Sciatic nerve (tissue), 2 donors: ENCODE measurements around the gene LRRC3C. TPM values are rescaled to one million over a fixed set of nuclear protein-coding genes. Genes with fewer than 3 reads are reported as not detected.
A peak's percentile ranks its signal among the peaks of the same experiment; 100 is the strongest.
"Not testable (repeated sequence)": the region's sequence is repeated elsewhere in the genome, so short reads cannot be mapped to it uniquely, and the experiment has no call there.

ENCODE experiments used
- ATAC-seq: fragments of 200-7000 bp; cut with Tn5 transposase; one replicate; pipeline ENCODE4 v1.9.1; 2020; ENCODE audit warnings: mild to moderate bottlenecking, moderate library complexity
- DNase-seq: peaks from one replicate; pipeline ENCODE4 v3.0.0-alpha.2; 2020; ENCODE audit warnings: low spot score
- intact Hi-C: fragments of 100-400 bp; cut with DNase I; formaldehyde crosslinking; loops from one replicate; pipeline ENCODE4 v1.14.2; 2022
- total RNA-seq: library from RNA; stranded (reverse); fragmentation: NEBNext Ultra II Directional; extraction: Animal tissue kit (Norgen Biotek cat#: 25700); gene quantifications from one replicate; pipeline ENCODE4 v1.2.1, GENCODE V29; 2021
- donor health status: DM: no; HTN: no; CAD: no.
- donor health status: DM: no; HTN: no; CAD: no.

LRRC3C gene, protein sequence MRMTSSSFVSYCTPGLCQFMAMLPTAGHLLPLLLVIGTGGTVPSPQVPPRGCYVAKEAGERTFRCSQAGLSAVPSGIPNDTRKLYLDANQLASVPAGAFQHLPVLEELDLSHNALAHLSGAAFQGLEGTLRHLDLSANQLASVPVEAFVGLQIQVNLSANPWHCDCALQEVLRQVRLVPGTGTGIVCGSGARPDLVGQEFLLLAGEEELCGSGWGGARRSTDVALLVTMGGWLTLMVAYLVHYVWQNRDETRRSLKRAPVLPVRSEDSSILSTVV
- not detected for total RNA-seq

DNA sequence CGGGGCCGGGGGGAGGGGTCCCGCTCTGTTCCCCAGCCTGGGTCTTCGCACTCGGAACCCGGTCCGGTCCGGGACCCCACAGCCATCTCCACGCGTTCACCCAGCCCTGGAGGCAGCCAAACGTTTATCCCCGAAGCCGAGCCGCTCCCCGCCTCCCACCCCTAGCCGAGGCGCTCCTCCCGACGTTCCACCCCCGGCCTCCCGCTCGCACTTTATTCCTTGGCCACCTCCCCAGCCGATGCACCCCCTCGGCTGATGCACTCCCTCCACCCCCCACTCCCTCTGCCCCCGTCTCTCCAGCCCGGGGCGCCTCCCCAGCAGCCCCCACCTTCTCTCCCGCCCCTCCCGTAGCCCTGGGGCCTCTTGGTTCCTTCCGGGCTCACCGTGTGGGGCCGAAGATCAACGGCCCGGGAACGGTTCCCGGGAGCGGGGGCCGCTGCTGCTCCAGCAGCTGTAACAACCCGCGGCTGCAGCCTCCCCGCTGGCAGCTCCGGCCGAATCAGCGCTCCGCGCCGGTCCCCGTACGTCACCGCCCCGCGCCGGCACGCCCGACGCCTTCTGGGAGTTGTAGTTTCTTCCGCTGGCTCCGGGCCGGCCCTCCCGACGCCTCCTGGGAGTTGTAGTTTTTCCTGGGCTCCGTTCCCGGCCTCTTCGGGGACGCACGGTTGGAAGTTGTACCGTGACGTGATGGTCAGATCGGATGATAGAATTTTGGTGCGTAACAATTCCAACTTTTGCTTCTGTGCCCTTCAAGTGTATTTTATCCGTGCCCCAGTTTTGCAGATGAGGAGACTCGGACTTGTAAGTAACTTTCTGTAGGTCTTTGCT, at the start of gene LRRC3C, which contains the start of gene ORMDL3:
LRRC3C (plus strand) TSS at position 632 of the 828 bp plus-strand sequence. CDS start 13,792 bp downstream, outside the sequence.
ORMDL3 (minus strand) TSS at position 501 of the 828 bp plus-strand sequence. CDS start 3,398 bp downstream, outside the sequence.
- DNase-seq = peak; percentile 97
- intact Hi-C loops = no loop called here
- peak; percentile 97 for ATAC-seq

DNA sequence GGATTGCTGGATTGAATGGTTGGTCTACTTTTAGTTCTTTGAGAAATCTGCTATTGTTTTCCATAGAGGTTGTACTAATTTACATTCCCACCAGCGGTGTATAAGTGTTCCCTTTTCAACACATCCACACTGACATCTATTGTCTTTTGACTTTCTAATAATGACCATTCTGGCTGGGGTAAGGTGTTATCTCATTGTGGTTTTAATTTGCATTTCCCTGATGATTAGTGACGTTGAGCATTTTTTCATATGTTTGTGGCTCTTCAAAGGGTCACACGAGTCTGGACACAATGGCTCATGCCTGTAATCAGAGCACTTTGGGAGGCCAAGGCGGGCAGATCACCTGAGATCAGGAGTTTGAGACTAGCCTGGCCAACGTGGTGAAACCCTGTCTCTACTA, 41.4 kb upstream of the LRRC3C start:
- intact Hi-C loops, ATAC-seq, DNase-seq: not testable (repeated sequence)

DNA sequence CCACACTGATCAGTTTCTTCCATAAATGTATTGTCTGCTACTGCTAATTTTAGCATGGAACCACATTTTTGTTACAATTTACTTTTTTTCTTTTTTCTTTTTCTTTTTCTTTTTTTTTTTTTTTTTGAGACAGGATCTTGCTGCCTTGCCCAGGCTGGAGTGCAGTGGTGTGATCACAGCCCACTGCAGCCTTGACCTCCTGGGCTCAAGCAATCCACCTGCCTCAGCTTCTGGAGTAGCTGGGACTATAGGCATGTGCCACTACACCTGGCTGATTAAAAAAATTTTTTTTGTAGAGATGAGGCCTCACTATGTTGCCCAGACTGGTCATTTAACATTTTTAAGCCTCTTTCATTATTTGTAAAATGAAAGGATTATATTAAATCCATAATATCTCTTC, 40.5 kb upstream of the LRRC3C start:
- intact Hi-C loops = no loop called here
- DNase-seq = no peak
- no peak for ATAC-seq

DNA sequence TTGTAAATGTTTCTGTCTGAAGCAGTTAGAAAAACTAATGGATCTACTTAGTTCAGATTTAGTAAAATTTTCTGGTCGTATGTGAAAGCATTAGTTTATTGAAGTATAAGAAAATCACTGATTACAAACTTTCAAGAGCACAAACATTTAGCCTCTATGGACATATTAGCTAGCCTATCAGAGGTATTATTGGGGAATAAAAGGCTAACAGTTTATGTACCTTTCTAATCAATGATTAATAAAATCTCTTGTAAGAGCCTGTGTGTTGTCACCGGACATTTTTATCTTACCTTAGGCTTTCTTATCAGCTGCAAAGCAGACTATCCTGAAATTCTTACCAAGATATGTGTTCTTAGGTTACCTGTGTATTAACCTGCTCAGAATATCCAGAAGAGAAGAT, 38.3 kb upstream of the LRRC3C start:
- ATAC-seq (no peak), DNase-seq (no peak)
- intact Hi-C loops = no loop called here

DNA sequence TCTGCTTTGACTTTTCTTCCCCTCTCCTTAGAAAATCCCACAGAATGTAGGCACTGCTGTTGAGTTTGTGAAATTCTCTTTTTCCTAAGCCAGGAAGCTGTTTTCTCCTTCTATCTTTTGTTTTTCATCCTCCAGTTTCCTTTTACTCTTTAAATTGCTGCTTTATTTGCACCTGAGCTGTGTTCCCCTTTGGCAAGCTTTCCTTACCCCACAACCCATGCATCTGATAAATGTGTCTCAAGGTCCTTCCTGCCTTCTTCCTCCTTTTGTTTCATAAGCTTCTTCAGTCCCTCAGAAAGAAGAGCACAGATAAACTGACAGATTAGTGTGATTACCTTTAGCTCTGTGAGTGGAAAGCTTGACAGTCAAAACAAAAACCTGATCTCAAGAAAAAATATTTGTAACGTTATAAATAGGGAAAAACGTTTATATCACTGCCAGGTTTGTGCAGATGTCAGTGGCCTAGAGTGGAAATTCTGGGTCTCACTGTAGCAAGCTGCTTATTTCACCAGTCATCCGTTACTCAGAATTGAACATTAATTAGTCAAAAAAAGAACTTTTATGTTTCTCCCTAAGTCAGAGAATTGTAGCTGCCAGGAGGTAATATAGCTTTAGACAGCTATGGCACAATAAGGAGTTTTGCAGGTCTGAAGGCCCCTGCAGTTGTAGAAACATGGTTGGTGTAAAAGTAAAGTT, 32.7 kb upstream of the LRRC3C start:
- no peak for DNase-seq
- intact Hi-C loops = no loop called here
- no peak for ATAC-seq

DNA sequence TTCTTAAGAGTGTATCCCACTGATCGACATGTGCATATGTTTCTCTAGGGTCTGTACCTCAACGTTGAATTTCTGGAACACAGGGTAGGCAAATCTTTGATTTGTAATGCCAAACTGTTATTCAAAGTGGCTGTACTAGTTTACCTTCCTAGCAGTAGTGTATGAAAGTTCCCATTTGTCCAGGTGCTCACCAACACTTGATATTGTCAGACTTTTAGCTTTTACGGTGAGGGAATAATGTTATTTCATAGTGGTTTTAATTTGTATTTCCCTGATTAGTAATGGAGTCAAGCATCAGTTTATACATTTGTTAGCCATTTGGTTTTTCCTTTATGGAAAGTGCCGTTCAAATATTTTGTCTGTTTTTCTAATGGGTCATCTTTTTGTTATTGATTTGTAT, 29.4 kb upstream of the LRRC3C start:
- intact Hi-C loops = no loop called here
- no peak for ATAC-seq
- DNase-seq = no peak

DNA sequence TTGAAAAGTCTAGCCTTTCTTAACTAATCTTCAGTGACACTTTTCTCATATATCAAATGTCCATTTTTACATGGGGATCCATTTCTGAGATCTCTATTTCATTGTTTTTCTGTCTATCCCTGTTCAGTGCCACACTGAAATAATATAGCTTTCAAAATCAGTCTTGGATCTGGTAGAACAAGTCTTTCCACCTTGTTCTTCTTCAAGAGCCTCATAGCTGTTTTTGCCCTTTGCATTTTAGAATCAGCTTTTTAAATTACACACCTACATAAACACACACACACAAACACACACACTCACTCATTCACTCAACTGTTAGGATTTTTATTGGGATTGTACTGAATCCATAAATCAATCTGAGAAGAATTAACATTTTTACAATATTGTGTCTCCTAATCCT, 28.3 kb upstream of the LRRC3C start:
- ATAC-seq (no peak), DNase-seq (no peak)
- intact Hi-C loops = no loop called here

DNA sequence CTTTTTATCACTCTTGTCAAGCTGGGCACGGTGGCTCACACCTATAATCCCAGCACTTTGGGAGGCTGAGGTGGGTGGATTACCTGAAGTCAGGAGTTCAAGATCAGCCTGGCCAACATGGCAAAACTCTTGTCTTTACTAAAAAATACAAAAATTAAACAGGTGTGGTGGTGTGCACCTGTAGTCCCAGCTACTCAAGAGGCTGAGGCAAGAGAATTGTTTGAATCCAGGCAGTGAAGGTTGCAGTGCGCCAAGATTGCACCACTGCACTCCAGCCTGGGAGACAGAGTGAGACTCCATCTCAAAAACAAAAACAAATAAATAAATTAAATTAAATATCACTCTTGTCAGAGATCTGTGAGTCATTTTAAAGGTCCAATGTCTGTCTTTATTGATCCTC, 25.5 kb upstream of the LRRC3C start:
- intact Hi-C loops, DNase-seq, ATAC-seq: not testable (repeated sequence)

DNA sequence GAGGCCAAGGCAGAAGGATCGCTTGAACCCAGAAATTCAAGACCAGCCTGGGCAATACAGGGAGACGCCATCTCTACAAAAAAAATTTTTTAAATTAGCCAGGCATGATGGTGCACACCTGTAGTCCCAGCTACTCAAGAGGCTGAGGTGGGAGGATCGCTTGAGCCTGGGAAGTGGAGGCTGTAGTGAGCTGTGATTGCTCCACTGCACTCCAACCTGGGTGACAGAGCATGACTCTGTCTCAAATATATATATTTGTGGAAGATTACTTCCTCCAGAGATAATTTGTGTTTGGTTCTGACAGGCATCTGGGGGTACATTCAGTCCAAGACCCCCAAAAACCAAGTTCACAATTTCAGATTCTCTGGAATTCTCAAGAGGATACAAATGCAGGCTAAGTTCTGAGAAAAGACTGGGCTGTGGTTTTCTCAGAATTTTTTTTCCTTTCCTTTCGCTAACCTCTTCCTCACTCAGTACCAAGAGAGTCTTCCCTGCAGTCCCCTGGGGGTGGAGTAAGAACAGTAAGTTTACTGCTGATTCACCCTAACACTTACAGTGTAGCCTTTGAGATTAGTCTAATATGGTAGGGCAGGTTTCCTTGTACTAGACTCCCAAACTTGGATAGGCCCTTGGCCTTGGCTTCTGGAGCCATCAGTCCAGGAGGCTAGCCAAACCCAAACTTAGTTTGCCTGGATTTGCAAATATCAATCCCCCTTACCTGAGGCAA, 24.2 kb upstream of the LRRC3C start:
- intact Hi-C loops = no loop called here
- ATAC-seq (peak; percentile 58), DNase-seq (peak; percentile 19)

DNA sequence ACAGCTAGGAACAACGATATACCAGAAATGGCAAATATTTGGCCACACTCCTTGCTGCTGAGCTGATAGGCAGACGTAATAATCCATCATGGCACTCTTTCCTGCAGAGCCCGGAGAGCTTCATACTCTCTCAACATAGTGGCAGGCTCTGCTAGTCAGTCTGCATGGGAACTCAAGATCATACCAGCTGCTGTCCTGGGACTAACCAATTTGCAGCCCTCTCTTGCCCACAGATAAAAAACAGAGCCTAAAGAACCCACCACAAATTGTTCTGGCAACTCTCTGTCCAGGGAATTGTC, 22.6 kb upstream of the LRRC3C start:
- intact Hi-C loops = no loop called here
- no peak for DNase-seq
- ATAC-seq = no peak

DNA sequence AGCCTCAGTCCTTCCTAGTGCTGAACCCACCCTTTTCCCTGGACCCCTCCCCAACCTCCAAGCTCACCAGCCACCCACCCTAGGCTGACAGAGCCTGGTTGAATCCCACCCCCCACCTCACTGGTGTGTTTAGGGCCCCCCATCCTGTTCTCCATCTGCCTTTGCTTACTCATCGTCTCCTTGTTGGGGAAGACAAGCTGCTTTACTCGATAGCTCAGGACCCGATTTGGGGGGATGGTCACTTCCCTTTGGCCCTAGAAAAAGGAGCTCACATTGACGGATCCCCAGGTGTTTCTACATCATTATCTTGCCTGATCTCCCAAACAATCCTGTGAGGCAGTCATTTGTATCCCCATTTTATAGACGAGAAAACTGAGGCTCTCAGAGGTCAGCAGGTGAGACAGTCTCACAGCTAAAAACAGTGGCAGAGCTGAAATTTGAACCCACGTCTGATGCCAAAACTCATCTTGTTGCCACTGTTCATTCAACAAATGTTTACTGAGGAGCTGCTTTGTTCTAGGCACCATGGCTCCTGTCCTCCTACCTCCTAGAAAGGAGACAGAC, 18.7 kb upstream of the LRRC3C start:
- ATAC-seq (no peak), DNase-seq (no peak)
- intact Hi-C loops = no loop called here

DNA sequence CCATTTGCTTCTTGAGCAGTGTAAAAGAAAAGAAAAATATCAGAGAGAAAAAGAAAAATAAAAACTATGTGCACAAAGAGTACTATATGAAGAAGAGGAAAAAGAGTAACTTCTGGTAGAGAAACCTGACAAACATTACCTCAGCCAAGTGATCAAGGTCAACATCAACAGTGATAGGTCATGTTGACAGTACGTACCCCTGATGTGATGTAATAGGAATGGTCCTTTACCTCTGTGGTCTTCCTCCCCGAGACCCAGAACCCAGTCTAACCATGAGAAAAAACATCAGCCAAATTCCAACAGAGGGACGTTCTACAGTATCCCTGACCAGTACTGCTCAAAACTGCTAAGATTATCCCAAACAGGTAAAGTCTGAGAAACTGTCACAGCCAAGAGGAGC, 13.5 kb upstream of the LRRC3C start:
- DNase-seq (no peak), ATAC-seq (no peak)
- intact Hi-C loops = no loop called here

DNA sequence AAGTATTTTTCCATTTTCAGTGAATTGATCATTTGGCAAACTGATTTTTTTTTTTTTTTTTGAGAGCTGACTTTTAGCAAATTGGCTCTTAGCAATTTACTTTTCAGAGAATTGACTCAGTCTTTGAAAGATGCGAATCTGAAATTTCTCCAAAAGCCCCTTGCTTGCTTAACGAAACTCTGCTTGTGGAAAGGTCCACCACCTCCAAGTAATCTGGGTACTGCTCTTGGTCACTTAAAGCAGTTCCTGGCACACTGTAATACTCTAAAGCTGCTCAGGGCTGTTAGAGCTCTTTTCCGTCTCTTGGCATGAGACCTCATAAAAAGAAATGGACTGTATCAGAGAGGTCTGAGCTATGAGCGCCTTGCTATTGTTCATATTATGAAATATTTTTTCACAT, 12.0 kb upstream of the LRRC3C start:
- no peak for ATAC-seq
- intact Hi-C loops = no loop called here
- DNase-seq = no peak

DNA sequence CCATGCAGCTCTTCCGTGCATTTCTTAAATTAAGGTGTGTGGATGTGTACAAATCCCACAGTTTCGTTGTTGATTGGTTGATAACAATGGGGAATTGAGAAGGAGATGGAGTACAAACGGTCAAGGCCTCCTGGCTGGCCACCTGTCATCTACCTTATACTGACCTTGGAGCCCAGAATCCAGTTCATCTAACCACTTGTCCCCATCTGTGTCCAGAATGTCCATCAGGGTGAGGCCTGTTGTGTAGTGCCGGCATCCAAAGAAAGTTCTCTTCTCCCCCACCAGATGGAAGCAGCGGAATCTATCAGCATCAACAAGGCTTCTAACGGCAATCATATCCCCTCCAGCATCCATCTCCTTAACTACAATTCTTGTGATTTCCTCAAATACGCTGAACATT, 10.6 kb upstream of the LRRC3C start:
- DNase-seq (no peak), ATAC-seq (no peak)
- intact Hi-C loops = no loop called here

DNA sequence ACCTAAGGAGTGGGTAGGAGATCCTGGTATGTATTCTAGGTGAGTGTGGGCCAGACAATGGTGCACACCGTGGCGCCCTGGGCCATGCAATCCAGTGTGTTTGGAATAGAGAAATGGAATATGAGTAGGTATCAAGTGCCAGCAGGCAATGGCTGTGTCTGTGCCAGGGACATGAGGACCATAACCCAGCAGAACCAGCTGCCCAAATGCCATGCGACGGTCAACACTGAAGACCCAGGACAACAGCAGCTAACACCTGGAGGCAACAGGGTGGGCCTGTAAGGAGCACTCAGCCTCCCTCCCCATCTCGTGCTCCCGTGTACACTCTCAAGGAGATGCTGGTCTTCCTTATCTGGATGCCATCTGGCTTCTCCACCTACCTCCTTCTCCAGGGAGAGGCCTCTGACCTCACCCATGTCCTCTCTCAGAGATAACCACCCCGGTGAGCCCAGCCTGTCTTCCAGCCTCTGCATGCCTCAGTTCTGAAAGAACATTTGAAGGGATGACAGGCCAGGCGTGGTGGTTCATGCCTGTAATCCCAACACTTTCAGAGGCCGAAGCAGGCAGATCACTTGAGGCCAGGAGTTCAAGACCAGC, 8.3 kb upstream of the LRRC3C start:
- ATAC-seq (no peak), DNase-seq (no peak)
- intact Hi-C loops = no loop called here

DNA sequence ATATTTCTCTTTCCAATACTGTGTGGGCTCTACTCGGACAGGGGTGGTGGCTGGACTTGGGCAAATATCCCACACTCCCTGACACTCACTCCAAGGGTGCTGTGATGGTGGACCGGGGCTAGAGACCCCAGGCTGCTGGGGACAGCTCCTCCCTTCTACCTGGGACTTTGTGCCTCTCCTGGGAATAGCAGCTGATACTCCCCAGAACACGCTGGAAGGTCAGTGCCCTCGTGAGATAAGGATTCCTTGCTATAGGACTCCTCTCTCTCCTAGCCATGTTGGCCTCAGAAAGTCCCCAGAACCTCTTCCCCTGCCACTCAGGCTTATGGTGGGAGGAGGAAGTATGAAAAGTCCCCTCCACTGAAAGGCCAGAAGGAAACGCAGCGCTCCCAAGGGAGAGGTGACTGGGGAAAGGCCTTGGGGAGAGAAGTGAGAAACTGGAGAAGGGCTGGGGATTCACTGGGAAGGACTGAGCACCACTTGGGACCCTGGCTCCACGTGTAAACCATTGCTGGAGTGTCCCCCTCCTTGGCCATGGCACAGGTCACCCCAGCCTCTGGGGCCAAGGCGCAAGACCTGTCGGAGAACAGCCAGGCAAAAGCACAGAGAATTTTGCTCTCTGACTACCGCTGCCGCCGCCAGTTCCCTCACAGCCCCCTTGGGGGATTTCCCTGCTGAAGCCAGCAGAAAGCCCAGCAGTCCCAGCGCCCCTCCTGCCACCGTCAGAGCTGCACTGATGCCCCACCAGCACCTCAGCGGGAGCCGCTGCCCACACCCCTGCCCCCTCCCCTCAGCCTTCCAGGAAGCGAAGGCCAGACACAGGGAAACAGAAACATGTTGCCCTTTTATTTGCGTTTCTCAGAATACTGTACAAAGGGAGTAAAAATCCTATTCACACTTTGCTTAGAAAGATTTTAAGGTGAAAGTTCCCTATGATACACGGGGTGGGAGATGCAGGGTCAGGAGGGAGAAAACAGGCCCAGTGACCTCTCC, 7.0 kb upstream of the LRRC3C start:
- DNase-seq = no peak
- intact Hi-C loops = no loop called here

DNA sequence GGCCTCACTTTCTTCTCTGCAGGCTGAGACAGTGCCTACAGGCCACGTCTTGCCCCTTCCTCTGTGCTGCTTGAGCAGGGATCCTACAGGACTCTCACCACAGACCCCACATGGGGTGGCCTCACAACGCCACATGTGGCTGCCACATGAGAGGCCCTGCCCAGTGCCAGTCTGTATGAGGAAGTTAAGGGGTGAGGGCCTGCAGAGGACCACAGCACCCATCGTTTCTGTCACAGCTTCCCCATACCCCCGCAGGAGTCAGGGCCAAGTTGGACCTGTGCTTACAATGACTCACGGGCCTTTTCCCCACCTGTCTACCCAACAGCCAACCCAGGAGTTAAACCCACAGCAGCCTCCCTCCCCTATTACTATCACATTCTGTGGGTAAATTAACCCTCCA, 6.2 kb upstream of the LRRC3C start:
- DNase-seq (no peak), ATAC-seq (no peak)
- intact Hi-C loops = no loop called here

More for the DNA sequence above, 7.0 kb upstream of the LRRC3C start:
- ATAC-seq = no peak

DNA sequence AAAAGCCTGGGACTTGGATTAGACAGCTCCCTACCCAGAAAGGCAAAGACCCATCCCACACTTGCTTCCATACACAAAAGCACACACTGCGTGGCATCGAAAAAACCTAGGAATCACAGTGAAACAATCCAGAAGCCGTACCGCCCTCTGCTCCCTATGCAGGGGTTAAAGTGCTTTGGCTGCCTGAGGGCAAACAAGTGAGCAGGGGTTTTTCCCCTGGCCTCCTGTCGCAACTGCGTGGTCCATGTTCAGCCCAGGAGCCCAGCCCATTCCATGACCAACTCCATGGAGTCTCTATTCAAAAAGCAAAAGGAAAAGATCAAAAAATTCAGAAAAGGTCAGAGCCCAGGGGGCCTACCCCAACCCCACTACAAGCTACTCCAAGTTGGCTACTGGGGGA, 5.5 kb upstream of the LRRC3C start:
- intact Hi-C loops = no loop called here
- no peak for ATAC-seq

More for the DNA sequence above, 5.5 kb upstream of the LRRC3C start:
- no peak for DNase-seq
